K562 (cell line): ENCODE data around the gene FXN. TPM values are rescaled to one million over a fixed set of nuclear protein-coding genes. Genes with fewer than 3 reads are reported as not detected.

ENCODE experiments used
- ATAC-seq: fragments of 200-7000 bp; cut with Tn5 transposase; 3 replicates; pipeline ENCODE4 v1.9.1; 2020; ENCODE audit warnings: moderate library complexity
- BruUV-seq: library from RNA; stranded (reverse); fragments of 400-500 nt; replicated peaks from 2 replicates; lab custom pipeline; 2021; lab: Mats Ljungman, UMichigan
- CTCF ChIA-PET: fragments of 300-600 bp; formaldehyde crosslinking; extraction: SDS; loops from one replicate; lab custom pipeline; 2021; ENCODE audit warnings: low intra/inter-chr PET ratio; lab: Yijun Ruan, JAX
- POLR2A ChIA-PET: fragments of 300-600, 350-650 bp; sonication (Branson Sonifier 250); formaldehyde crosslinking; extraction: SDS; loops from one replicate; lab custom pipeline; 2021; ENCODE audit warnings: antibody characterized with exemption, inconsistent platforms; lab: Yijun Ruan, JAX
- DNase-seq, 4 experiments: peaks; one replicate each; pipeline versions ENCODE4 v3.0.0 to v3.0.0-alpha.2; 2011 to 2018; ENCODE audit warnings: low spot score in 3 of 4, mixed read lengths in 3 of 4; ENCODE audit errors: extremely low read depth in 1 of 4
- FAIRE-seq: peaks from 2 replicates; lab custom pipeline; 2011; peaks lifted over from hg19 to GRCh38; lab: Jason Lieb, UNC
- H2AFZ ChIP-seq: 2 replicates; pipeline ENCODE4 v1.6.0; 2011; ENCODE audit warnings: low read depth, low read length, control low read depth, inconsistent platforms
- H3K27ac ChIP-seq: fragments of 200-600 bp; 3 replicates; pipeline ENCODE4 v1.8.0; 2011; ENCODE audit warnings: low read depth, mild to moderate bottlenecking, control low read depth, inconsistent platforms, low read length, moderate library complexity, mixed read lengths; ENCODE audit errors: extremely low read depth
- H3K27me3 ChIP-seq, 2 experiments: fragments of 300-600 bp in 1 of 2; 2 replicates in 1 of 2; 3 replicates in 1 of 2; pipeline versions ENCODE4 v1.6.0 to v1.8.0; 2011; ENCODE audit warnings: inconsistent platforms in 2 of 2, low read length in 2 of 2, mild to moderate bottlenecking in 1 of 2, mixed read lengths in 1 of 2, moderate library complexity in 1 of 2; ENCODE audit not compliant: control insufficient read depth in 2 of 2, insufficient read depth in 2 of 2
- H3K36me3 ChIP-seq: fragments of 300-600 bp; 3 replicates; pipeline ENCODE4 v1.8.0; 2011; ENCODE audit warnings: mild to moderate bottlenecking, low read length, inconsistent platforms; ENCODE audit not compliant: control insufficient read depth, insufficient read depth
- H3K4me1 ChIP-seq, 2 experiments: fragments of 200-600 bp in 1 of 2; replicated peaks in 1 of 2; 2 replicates in 1 of 2; 3 replicates in 1 of 2; pipeline versions ENCODE4 v1.5.1 to v1.8.0; 2011; ENCODE audit warnings: inconsistent platforms in 2 of 2, low read length in 2 of 2, mild to moderate bottlenecking in 1 of 2, mixed read lengths in 1 of 2, moderate library complexity in 1 of 2; ENCODE audit not compliant: control insufficient read depth in 2 of 2, insufficient read depth in 2 of 2
- H3K4me2 ChIP-seq: 2 replicates; pipeline ENCODE4 v1.6.1; 2011; ENCODE audit warnings: low read length, control low read depth, inconsistent platforms, mixed read lengths; ENCODE audit not compliant: insufficient read depth
- H3K4me3 ChIP-seq: fragments of 200-600 bp; sonication (generic), shearing (Covaris generic); 2 replicates; pipeline ENCODE4 v1.5.1; 2016; ENCODE audit warnings: control low read depth, inconsistent platforms
- H3K79me2 ChIP-seq: fragments of 200-600 bp; 3 replicates; pipeline ENCODE4 v1.8.0; 2011; ENCODE audit warnings: low read length, inconsistent platforms; ENCODE audit not compliant: control insufficient read depth, insufficient read depth
- H3K9ac ChIP-seq, 2 experiments: 2 replicates each; pipeline versions ENCODE4 v1.6.0 to v1.6.1; 2011; ENCODE audit warnings: low read depth in 2 of 2, low read length in 2 of 2, control low read depth in 1 of 2, inconsistent platforms in 1 of 2, mild to moderate bottlenecking in 1 of 2, mixed read lengths in 1 of 2; ENCODE audit not compliant: insufficient read depth in 1 of 2
- H3K9me1 ChIP-seq: one replicate; pipeline ENCODE4 v1.6.0; 2011; ENCODE audit warnings: inconsistent platforms, mild to moderate bottlenecking, low read length, moderate library complexity; ENCODE audit not compliant: control insufficient read depth, insufficient read depth
- H3K9me3 ChIP-seq: replicated peaks from 2 replicates; pipeline ENCODE4 v1.5.1; 2011; ENCODE audit warnings: low read depth, low read length, inconsistent platforms; ENCODE audit not compliant: control insufficient read depth, insufficient read depth
- H4K20me1 ChIP-seq: replicated peaks from 2 replicates; pipeline ENCODE4 v1.6.1; 2011; ENCODE audit warnings: low read length, inconsistent platforms, mixed read lengths; ENCODE audit not compliant: control insufficient read depth, insufficient read depth
- CTBP1 ChIP-seq: fragments of 450-650 bp; IDR thresholded peaks from 2 replicates; pipeline ENCODE4 v1.6.1; 2016; ENCODE audit warnings: borderline replicate concordance
- DNMT1 ChIP-seq: fragments of 450-650 bp; IDR thresholded peaks from 2 replicates; pipeline ENCODE4 v1.6.1; 2016; ENCODE audit warnings: antibody characterized with exemption, mild to moderate bottlenecking
- HNRNPLL ChIP-seq: fragments of 200-400 bp; formaldehyde crosslinking; IDR thresholded peaks from 2 replicates; pipeline ENCODE4 v1.6.1; 2017; ENCODE audit warnings: low read length, low read depth, mild to moderate bottlenecking; ENCODE audit not compliant: poor library complexity, severe bottlenecking
- MAFK ChIP-seq: IDR thresholded peaks from 2 replicates; pipeline ENCODE4 v1.6.1; 2011; ENCODE audit warnings: low read length, improper control_type of control experiment
- MCM7 ChIP-seq, 2 experiments: fragments of 450-650 bp; IDR thresholded peaks; 2 replicates each; pipeline ENCODE4 v1.6.1; 2016 to 2018
- RB1 ChIP-seq: fragments of 450-650 bp; IDR thresholded peaks from 2 replicates; pipeline ENCODE4 v1.6.1; 2017; ENCODE audit warnings: low read depth, mild to moderate bottlenecking
- SFPQ ChIP-seq: fragments of 200-400 bp; formaldehyde crosslinking; IDR thresholded peaks from 2 replicates; pipeline ENCODE4 v1.6.1; 2017; ENCODE audit warnings: mild to moderate bottlenecking, low read depth, low read length, moderate library complexity
- SNRNP70 ChIP-seq: fragments of 200-400 bp; formaldehyde crosslinking; optimal IDR thresholded peaks from 2 replicates; pipeline ENCODE3; 2017; ENCODE audit warnings: low read depth, low read length
- STAG1 ChIP-seq: sonication (generic); formaldehyde crosslinking; IDR thresholded peaks from 2 replicates; pipeline ENCODE4 v1.5.0; 2020; ENCODE audit warnings: missing genetic modification reagents, borderline replicate concordance
- STAT5A ChIP-seq: IDR thresholded peaks from 2 replicates; pipeline ENCODE4 v1.6.1; 2012; ENCODE audit warnings: low read length, inconsistent platforms, borderline replicate concordance
- XRCC3 ChIP-seq: fragments of 450-650 bp; IDR thresholded peaks from 2 replicates; pipeline ENCODE4 v1.6.1; 2017; ENCODE audit warnings: mild to moderate bottlenecking, moderate library complexity
- ZNF408 ChIP-seq: fragments of 250-450 bp; sonication (Bioruptor Pico); IDR thresholded peaks from 2 replicates; pipeline ENCODE4 v1.4.0; 2020; ENCODE audit warnings: low read depth, mild to moderate bottlenecking, moderate library complexity
- WGBS: fragments of 100-300 bp; shearing (Covaris generic); methylation state at CpG from one replicate; pipeline ENCODE4 v1.1.6; 2016; ENCODE audit warnings: low coverage, mixed read lengths; ENCODE audit not compliant: insufficient coverage; ENCODE audit errors: missing lambda C conversion rate; 5-methylcytosine and 5-hydroxymethylcytosine counted together
- in situ Hi-C: fragments of 300-500 bp; cut with MboI; formaldehyde crosslinking; loops from 4 replicates; pipeline ENCODE4 v1.15.0; 2018; ENCODE audit warnings: inconsistent platforms, mixed read lengths
- intact Hi-C: fragments of 100-400 bp; cut with micrococcal nuclease; formaldehyde crosslinking; loops from 2 replicates; pipeline ENCODE4 v1.14.2; 2022
- polyA plus RNA-seq, 8 experiments: library from polyadenylated mRNA; depleted of rRNA in 4 of 8; stranded (reverse) in 5 of 8; unstranded in 3 of 8; fragments of >200 nt; fragmentation: Nextera tagmentation in 2 of 8; fragmentation: Illumina TruSeq in 1 of 8; extraction: Ambion mirVana in 2 of 8; extraction: Trizol in 1 of 8; gene quantifications; 2 replicates each; pipeline versions ENCODE4 v1.2.1 to v1.2.3, GENCODE V29; 2011 to 2014; ENCODE audit warnings: inconsistent platforms in 1 of 8, missing spikeins in 1 of 8
- total RNA-seq, 7 experiments: library from RNA; depleted of rRNA in 6 of 7; stranded (reverse); fragments of >200 nt in 6 of 7; fragmentation: Illumina TruSeq in 2 of 7; extraction: Trizol in 2 of 7; gene quantifications; 2 replicates each; pipeline versions ENCODE4 v1.2.1 to v1.2.3, GENCODE V29; 2011 to 2021; ENCODE audit warnings: low replicate concordance in 1 of 7
- TF ChIP-seq, protein P1 (sequence below), 2 experiments: fragments of 450-650 bp; IDR thresholded peaks; 2 replicates each; pipeline ENCODE4 v1.6.1; 2016
- TF ChIP-seq, protein P2 (sequence below): fragments of 250-450 bp; sonication (Bioruptor Pico); IDR thresholded peaks from 2 replicates; pipeline ENCODE4 v1.8.0; 2022; ENCODE audit warnings: inconsistent platforms
- TF ChIP-seq, protein P3 (sequence below): fragments of 450-650 bp; formaldehyde crosslinking; IDR thresholded peaks from 2 replicates; pipeline ENCODE4 v1.4.0; 2020; ENCODE audit warnings: mild to moderate bottlenecking, mixed read lengths

Gene FXN
- total and polyA plus RNA-seq, 9 of the 15 experiments (the other 6 are each of a cell fraction or from before 2014, with no cell fraction given), result 7.6 to 51.5 (median 30.3) TPM

GRCh38 chr9:69074801-69075200, 39.2 kb downstream of the FXN start (continued):
- TF ChIP-seq, protein P1, sequence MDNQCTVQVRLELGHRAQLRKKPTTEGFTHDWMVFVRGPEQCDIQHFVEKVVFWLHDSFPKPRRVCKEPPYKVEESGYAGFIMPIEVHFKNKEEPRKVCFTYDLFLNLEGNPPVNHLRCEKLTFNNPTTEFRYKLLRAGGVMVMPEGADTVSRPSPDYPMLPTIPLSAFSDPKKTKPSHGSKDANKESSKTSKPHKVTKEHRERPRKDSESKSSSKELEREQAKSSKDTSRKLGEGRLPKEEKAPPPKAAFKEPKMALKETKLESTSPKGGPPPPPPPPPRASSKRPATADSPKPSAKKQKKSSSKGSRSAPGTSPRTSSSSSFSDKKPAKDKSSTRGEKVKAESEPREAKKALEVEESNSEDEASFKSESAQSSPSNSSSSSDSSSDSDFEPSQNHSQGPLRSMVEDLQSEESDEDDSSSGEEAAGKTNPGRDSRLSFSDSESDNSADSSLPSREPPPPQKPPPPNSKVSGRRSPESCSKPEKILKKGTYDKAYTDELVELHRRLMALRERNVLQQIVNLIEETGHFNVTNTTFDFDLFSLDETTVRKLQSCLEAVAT (IDR thresholded peaks at IDR 0.05), result no peak
- no peak for TF ChIP-seq RB1
- TF ChIP-seq SNRNP70, result no peak
- TF ChIP-seq MAFK, result no peak
- TF ChIP-seq ZNF408 (CRISPR knock-in tag), result no peak
- TF ChIP-seq, protein P2, sequence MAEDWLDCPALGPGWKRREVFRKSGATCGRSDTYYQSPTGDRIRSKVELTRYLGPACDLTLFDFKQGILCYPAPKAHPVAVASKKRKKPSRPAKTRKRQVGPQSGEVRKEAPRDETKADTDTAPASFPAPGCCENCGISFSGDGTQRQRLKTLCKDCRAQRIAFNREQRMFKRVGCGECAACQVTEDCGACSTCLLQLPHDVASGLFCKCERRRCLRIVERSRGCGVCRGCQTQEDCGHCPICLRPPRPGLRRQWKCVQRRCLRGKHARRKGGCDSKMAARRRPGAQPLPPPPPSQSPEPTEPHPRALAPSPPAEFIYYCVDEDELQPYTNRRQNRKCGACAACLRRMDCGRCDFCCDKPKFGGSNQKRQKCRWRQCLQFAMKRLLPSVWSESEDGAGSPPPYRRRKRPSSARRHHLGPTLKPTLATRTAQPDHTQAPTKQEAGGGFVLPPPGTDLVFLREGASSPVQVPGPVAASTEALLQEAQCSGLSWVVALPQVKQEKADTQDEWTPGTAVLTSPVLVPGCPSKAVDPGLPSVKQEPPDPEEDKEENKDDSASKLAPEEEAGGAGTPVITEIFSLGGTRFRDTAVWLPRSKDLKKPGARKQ (CRISPR knock-in tag), result no peak
- TF ChIP-seq, all 486 proteins: peak for 0

DNA sequence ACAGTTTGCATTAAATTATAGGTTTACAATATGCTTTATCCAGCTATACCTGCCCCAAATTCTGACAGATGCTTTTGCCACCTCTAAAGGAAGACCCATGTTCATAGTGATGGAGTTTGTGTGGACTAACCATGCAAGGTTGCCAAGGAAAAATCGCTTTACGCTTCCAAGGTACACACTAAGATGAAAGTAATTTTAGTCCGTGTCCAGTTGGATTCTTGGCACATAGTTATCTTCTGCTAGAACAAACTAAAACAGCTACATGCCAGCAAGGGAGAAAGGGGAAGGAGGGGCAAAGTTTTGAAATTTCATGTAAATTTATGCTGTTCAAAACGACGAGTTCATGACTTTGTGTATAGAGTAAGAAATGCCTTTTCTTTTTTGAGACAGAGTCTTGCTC, 41.0 kb downstream of the FXN start:
- Histone ChIP-seq H4K20me1 (no peaks in the 10 kb centered on the region), H3K9ac (no peak overlapping the region), H3K9me3 (no peaks in the 10 kb centered on the region), H3K4me3 (no peak overlapping the region), H3K4me2 (no peak overlapping the region), H2AFZ (no peak overlapping the region), H3K4me1 (no peaks in the 10 kb centered on the region), H3K36me3 (peaks cover 20% of the 10 kb centered on the region; the same call in 2 of the 3 replicates), H3K27ac (no peak overlapping the region), H3K79me2 (no peaks in the 10 kb centered on the region), H3K27me3 (no peaks in the 10 kb centered on the region), H3K9me1 (no peaks in the 10 kb centered on the region)
- ChIA-PET POLR2A (interaction anchor here (0.7 to 1.7 kb wide), 4 partner anchors 8 to 27 kb away, joined by 3 to 5 read pairs (median 4); no protein-coding TSS in a partner anchor), CTCF (no interaction called here)
- DNase-seq (no peak), ATAC-seq (no peak), FAIRE-seq (no peak)
- 79% methylated on average over 5 of the region's 5 CpGs for WGBS
- BruUV-seq, result no TSS peak
- intact Hi-C loops (loop anchor here (10.0 kb wide), 1 partner anchor 68 kb away; no protein-coding TSS in a partner anchor), in situ Hi-C loops (no loop called here)
- TF ChIP-seq, protein P3, sequence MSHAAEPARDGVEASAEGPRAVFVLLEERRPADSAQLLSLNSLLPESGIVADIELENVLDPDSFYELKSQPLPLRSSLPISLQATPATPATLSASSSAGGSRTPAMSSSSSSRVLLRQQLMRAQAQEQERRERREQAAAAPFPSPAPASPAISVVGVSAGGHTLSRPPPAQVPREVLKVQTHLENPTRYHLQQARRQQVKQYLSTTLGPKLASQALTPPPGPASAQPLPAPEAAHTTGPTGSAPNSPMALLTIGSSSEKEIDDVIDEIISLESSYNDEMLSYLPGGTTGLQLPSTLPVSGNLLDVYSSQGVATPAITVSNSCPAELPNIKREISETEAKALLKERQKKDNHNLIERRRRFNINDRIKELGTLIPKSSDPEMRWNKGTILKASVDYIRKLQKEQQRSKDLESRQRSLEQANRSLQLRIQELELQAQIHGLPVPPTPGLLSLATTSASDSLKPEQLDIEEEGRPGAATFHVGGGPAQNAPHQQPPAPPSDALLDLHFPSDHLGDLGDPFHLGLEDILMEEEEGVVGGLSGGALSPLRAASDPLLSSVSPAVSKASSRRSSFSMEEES, result no peak
- TF ChIP-seq CTBP1 (no peak), STAG1 (CRISPR knock-in tag) (no peak), STAT5A (no peak), MCM7 (IDR thresholded peaks at IDR 0.05) (no peak), HNRNPLL (no peak), SFPQ (no peak), DNMT1 (no peak), XRCC3 (no peak)
